HepG2 (cell line): ENCODE measurements around the gene COL18A1. TPM values are rescaled to one million over a fixed set of nuclear protein-coding genes. Genes with fewer than 3 reads are reported as not detected.

Experiments used
- CREB3 ChIP-seq: sonication (generic); formaldehyde crosslinking; IDR thresholded peaks from 2 replicates; pipeline ENCODE4 v1.5.0; 2020; ENCODE audit warnings: missing genetic modification reagents
- EHMT2 ChIP-seq: fragments of 200-600 bp; sonication (generic); IDR thresholded peaks from 2 replicates; pipeline ENCODE4 v1.7.0; 2017; ENCODE audit warnings: antibody characterized with exemption, low read depth, low read length, borderline replicate concordance
- FOSL1 ChIP-seq: sonication (generic); formaldehyde crosslinking; IDR thresholded peaks from 2 replicates; pipeline ENCODE4 v1.9.0; 2021; ENCODE audit warnings: missing genetic modification reagents, borderline replicate concordance
- FOSL2 ChIP-seq: sonication (generic); formaldehyde crosslinking; IDR thresholded peaks from 2 replicates; pipeline ENCODE4 v1.4.0; 2020; ENCODE audit warnings: missing genetic modification reagents
- HIVEP1 ChIP-seq: sonication (generic); formaldehyde crosslinking; IDR thresholded peaks from 2 replicates; pipeline ENCODE4 v1.4.0; 2020; ENCODE audit warnings: mild to moderate bottlenecking, missing genetic modification reagents
- HOXA3 ChIP-seq: sonication (generic); formaldehyde crosslinking; IDR thresholded peaks from 2 replicates; pipeline ENCODE4 v1.5.0; 2020; ENCODE audit warnings: missing genetic modification reagents
- JUNB ChIP-seq: sonication (generic); formaldehyde crosslinking; IDR thresholded peaks from 2 replicates; pipeline ENCODE4 v1.8.0; 2022; ENCODE audit warnings: missing genetic modification reagents, mild to moderate bottlenecking, borderline replicate concordance
- MAFG ChIP-seq: sonication (generic); formaldehyde crosslinking; IDR thresholded peaks from 2 replicates; pipeline ENCODE4 v1.5.1; 2020; ENCODE audit warnings: mild to moderate bottlenecking, missing genetic modification reagents
- MYC ChIP-seq: sonication (generic); formaldehyde crosslinking; IDR thresholded peaks from 2 replicates; pipeline ENCODE4 v1.9.0; 2021; ENCODE audit warnings: missing genetic modification reagents, borderline replicate concordance
- NFIB ChIP-seq: sonication (generic); formaldehyde crosslinking; IDR thresholded peaks from 2 replicates; pipeline ENCODE4 v1.9.0; 2021; ENCODE audit warnings: missing genetic modification reagents, mild to moderate bottlenecking, borderline replicate concordance
- PHF21A ChIP-seq: sonication (generic); formaldehyde crosslinking; IDR thresholded peaks from 2 replicates; pipeline ENCODE4 v1.5.0; 2020; ENCODE audit warnings: mild to moderate bottlenecking, missing genetic modification reagents
- RXRB ChIP-seq: IDR thresholded peaks from 2 replicates; pipeline ENCODE4 v1.6.1; 2016; ENCODE audit warnings: borderline replicate concordance, missing genetic modification reagents, missing compliant biosample characterization
- SMAD9 ChIP-seq: sonication (generic); formaldehyde crosslinking; IDR thresholded peaks from 2 replicates; pipeline ENCODE4 v1.5.1; 2020; ENCODE audit warnings: mild to moderate bottlenecking, missing genetic modification reagents
- TBX2 ChIP-seq: sonication (generic); formaldehyde crosslinking; IDR thresholded peaks from 2 replicates; pipeline ENCODE4 v1.5.0; 2020; ENCODE audit warnings: missing genetic modification reagents, mild to moderate bottlenecking, borderline replicate concordance
- TFDP1 ChIP-seq: IDR thresholded peaks from 2 replicates; pipeline ENCODE4 v1.6.1; 2016; ENCODE audit warnings: missing compliant biosample characterization, missing genetic modification reagents, borderline replicate concordance
- XRCC5 ChIP-seq: fragments of 200-400 bp; formaldehyde crosslinking; optimal IDR thresholded peaks from 2 replicates; pipeline ENCODE3; 2017; ENCODE audit warnings: mild to moderate bottlenecking, low read length
- ZBTB39 ChIP-seq: sonication (generic); formaldehyde crosslinking; IDR thresholded peaks from 2 replicates; pipeline ENCODE4 v1.5.0; 2020; ENCODE audit warnings: missing genetic modification reagents
- ZKSCAN1 ChIP-seq: fragments of 150-350 bp; IDR thresholded peaks from 2 replicates; pipeline ENCODE4 v1.6.1; 2014; ENCODE audit warnings: low read length
- ZNF503 ChIP-seq: sonication (generic); formaldehyde crosslinking; IDR thresholded peaks from 2 replicates; pipeline ENCODE4 v1.4.0; 2020; ENCODE audit warnings: missing genetic modification reagents
- ZNF563 ChIP-seq: sonication (generic); formaldehyde crosslinking; IDR thresholded peaks from 2 replicates; pipeline ENCODE4 v1.8.0; 2022; ENCODE audit warnings: mild to moderate bottlenecking, moderate library complexity, missing genetic modification reagents
- ZNF605 ChIP-seq: sonication (generic); formaldehyde crosslinking; IDR thresholded peaks from 2 replicates; pipeline ENCODE4 v1.8.0; 2022; ENCODE audit warnings: mild to moderate bottlenecking, missing genetic modification reagents
- ZNF776 ChIP-seq: sonication (generic); formaldehyde crosslinking; IDR thresholded peaks from 2 replicates; pipeline ENCODE4 v1.4.0; 2020; ENCODE audit warnings: mild to moderate bottlenecking, missing genetic modification reagents
- polyA plus RNA-seq, 8 experiments: library from polyadenylated mRNA; depleted of rRNA in 3 of 8; stranded (reverse) in 7 of 8; unstranded in 1 of 8; fragments of >200 nt; fragmentation: Illumina TruSeq in 4 of 8; extraction: Trizol in 4 of 8; gene quantifications; 2 replicates each; pipeline versions ENCODE4 v1.2.1 to v1.2.3, GENCODE V29; 2011 to 2016; ENCODE audit warnings: low read depth in 4 of 8, missing spikeins in 1 of 8, mixed read lengths in 1 of 8; ENCODE audit not compliant: insufficient read depth in 1 of 8
- total RNA-seq, 5 experiments: library from RNA; depleted of rRNA; stranded (reverse); fragments of >200 nt; fragmentation: Illumina TruSeq; extraction: Trizol; gene quantifications; 2 replicates each; pipeline ENCODE4 v1.2.3, GENCODE V29; 2016; ENCODE audit warnings: low read depth in 1 of 5
- TF ChIP-seq, protein P1 (sequence below): sonication (generic); formaldehyde crosslinking; IDR thresholded peaks from 2 replicates; pipeline ENCODE4 v1.5.0; 2020; ENCODE audit warnings: missing genetic modification reagents
- TF ChIP-seq, protein P2 (sequence below): sonication (generic); formaldehyde crosslinking; IDR thresholded peaks from 2 replicates; pipeline ENCODE4 v1.4.0; 2020; ENCODE audit warnings: missing genetic modification reagents

COL18A1 gene
- total and polyA plus RNA-seq, 2 of the 13 experiments (the other 11 are each of a cell fraction or from before 2014, with no cell fraction given): 79.0 to 102 TPM

DNA sequence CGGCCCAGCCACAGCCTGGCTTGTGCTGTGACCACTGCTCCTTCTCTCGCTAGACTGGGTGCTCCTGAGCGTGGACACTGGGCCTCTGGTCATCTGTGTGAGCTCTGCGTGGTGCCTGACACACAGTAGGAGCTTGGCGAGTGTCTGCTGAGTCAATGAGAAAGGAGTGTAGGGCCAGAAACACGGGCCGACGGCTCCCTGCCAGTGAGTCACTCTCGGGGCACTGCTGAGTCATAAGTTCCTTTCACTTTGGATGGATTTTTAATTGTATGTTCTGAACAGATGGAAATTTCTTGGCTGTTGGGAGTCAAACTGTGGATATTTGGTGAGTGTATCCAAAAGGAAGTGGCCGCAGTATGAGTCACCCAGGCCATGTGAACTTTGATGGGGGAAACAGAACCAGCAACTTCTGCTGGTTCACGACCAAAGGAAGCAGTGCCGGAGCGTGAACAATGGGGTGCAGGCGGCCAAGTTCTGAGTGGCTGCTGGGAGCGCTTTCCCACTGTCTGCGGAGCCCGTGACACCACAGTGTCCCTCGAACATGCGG lies 41.0 kb upstream of the COL18A1 start (continued):
- TF ChIP-seq XRCC5 (peak; percentile 35), MAFG (CRISPR knock-in tag) (peak; percentile 70), EHMT2 (no peak), TFDP1 (CRISPR knock-in tag) (peak; percentile 19; the same call in 1 of the 2 replicates), PHF21A (CRISPR knock-in tag) (0 out of 2 replicates have a peak, but pooled peaks have one; percentile 20), ZNF503 (no peak), ZBTB39 (CRISPR knock-in tag) (no peak), ZNF563 (CRISPR knock-in tag) (0 out of 2 replicates have a peak, but pooled peaks have one; percentile 30), ZNF776 (CRISPR knock-in tag) (no peak), FOSL1 (peak; percentile 51; the same call in 1 of the 2 replicates), HIVEP1 (CRISPR knock-in tag) (peak; percentile 58; the same call in 1 of the 2 replicates), CREB3 (no peak), HOXA3 (CRISPR knock-in tag) (0 out of 2 replicates have a peak, but pooled peaks have one; percentile 25), JUNB (CRISPR knock-in tag) (peak; percentile 83; the same call in 1 of the 2 replicates), MYC (CRISPR knock-in tag) (no peak), TBX2 (CRISPR knock-in tag) (no peak), ZNF605 (CRISPR knock-in tag) (no peak), SMAD9 (no peak), FOSL2 (CRISPR knock-in tag) (peak; percentile 96; the same call in 1 of the 2 replicates), RXRB (CRISPR knock-in tag) (peak; percentile 27; the same call in 1 of the 2 replicates), ZKSCAN1 (peak; percentile 96), NFIB (CRISPR knock-in tag) (no peak)
- TF ChIP-seq, protein P1, sequence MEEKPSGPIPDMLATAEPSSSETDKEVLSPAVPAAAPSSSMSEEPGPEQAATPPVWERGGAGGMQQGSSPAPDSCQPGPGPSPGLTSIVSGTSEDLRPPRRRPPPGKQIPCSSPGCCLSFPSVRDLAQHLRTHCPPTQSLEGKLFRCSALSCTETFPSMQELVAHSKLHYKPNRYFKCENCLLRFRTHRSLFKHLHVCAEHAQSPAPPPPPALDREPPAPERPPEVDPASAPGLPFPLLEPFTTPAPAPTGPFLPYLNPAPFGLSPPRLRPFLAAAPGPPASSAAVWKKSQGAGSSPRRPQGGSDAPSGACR (CRISPR knock-in tag): no peak
- TF ChIP-seq, protein P2, sequence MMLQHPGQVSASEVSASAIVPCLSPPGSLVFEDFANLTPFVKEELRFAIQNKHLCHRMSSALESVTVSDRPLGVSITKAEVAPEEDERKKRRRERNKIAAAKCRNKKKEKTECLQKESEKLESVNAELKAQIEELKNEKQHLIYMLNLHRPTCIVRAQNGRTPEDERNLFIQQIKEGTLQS: peak; percentile 84
